ENCODE data around the gene PSMD9.
A peak's percentile ranks its signal among the peaks of the same experiment; 100 is the strongest.

GRCh38 chr12:121888083-121888477 lies 510 bp upstream of the PSMD9 start:
- TF ChIP-seq, protein P1, sequence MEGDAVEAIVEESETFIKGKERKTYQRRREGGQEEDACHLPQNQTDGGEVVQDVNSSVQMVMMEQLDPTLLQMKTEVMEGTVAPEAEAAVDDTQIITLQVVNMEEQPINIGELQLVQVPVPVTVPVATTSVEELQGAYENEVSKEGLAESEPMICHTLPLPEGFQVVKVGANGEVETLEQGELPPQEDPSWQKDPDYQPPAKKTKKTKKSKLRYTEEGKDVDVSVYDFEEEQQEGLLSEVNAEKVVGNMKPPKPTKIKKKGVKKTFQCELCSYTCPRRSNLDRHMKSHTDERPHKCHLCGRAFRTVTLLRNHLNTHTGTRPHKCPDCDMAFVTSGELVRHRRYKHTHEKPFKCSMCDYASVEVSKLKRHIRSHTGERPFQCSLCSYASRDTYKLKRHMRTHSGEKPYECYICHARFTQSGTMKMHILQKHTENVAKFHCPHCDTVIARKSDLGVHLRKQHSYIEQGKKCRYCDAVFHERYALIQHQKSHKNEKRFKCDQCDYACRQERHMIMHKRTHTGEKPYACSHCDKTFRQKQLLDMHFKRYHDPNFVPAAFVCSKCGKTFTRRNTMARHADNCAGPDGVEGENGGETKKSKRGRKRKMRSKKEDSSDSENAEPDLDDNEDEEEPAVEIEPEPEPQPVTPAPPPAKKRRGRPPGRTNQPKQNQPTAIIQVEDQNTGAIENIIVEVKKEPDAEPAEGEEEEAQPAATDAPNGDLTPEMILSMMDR (conservative IDR thresholded peaks at IDR 0.05; ENCODE audit: low read length): peak; percentile 60; the same call in 1 of the 2 replicates
- TF ChIP-seq EZH2phosphoT487 (IDR thresholded peaks at IDR 0.05; ENCODE audit: borderline replicate concordance): no peak

Data from Loucy (cell line).